Aorta (tissue), 5 donors: ENCODE results near the gene ARHGAP29. TPM values are rescaled to one million over a fixed set of nuclear protein-coding genes. Genes with fewer than 3 reads are reported as not detected.

ENCODE experiments used
- ATAC-seq: fragments of 200-7000 bp; cut with Tn5 transposase; one replicate; pipeline ENCODE4 v1.9.1; 2022; ENCODE audit warnings: moderate library complexity; ENCODE audit not compliant: low FRiP score
- DNase-seq, 2 donors: peaks; one replicate each; pipeline ENCODE4 v3.0.0-alpha.2; 2020
- H3K27ac ChIP-seq, 2 donors: one replicate each; pipeline ENCODE4 v1.5.1; 2013; ENCODE audit warnings: low read length in 2 of 2, mild to moderate bottlenecking in 2 of 2, moderate library complexity in 2 of 2, control low read depth in 1 of 2, inconsistent platforms in 1 of 2, low read depth in 1 of 2
- H3K27me3 ChIP-seq, 2 donors: one replicate each; pipeline ENCODE4 v1.6.1; 2013; ENCODE audit warnings: control low read depth in 1 of 2, low read length in 1 of 2, mild to moderate bottlenecking in 1 of 2, moderate library complexity in 1 of 2; ENCODE audit not compliant: insufficient read depth in 2 of 2, control insufficient read depth in 1 of 2
- H3K36me3 ChIP-seq, 2 donors: one replicate each; pipeline ENCODE4 v1.6.1; 2013; ENCODE audit warnings: control low read depth in 1 of 2, low read length in 1 of 2, mild to moderate bottlenecking in 1 of 2; ENCODE audit not compliant: insufficient read depth in 2 of 2, control insufficient read depth in 1 of 2
- H3K4me1 ChIP-seq, 2 donors: one replicate each; pipeline ENCODE4 v1.6.1; 2013; ENCODE audit warnings: low read length in 2 of 2, control low read depth in 1 of 2, mild to moderate bottlenecking in 1 of 2, moderate library complexity in 1 of 2; ENCODE audit not compliant: insufficient read depth in 2 of 2, control insufficient read depth in 1 of 2
- H3K4me3 ChIP-seq, 2 donors: one replicate each; pipeline ENCODE4 v1.5.1; 2013; ENCODE audit warnings: low read length in 2 of 2, control low read depth in 1 of 2, mild to moderate bottlenecking in 1 of 2
- H3K9me3 ChIP-seq: one replicate; pipeline ENCODE4 v1.6.1; 2013; ENCODE audit warnings: mild to moderate bottlenecking, low read length; ENCODE audit not compliant: control insufficient read depth
- WGBS, 2 donors: extraction: QIAGEN DNeasy Blood & Tissue Kit; methylation state at CpG; one replicate each; pipeline ENCODE4 v1.1.7; 2013; 5-methylcytosine and 5-hydroxymethylcytosine counted together
- intact Hi-C, 2 donors: fragments of 100-400 bp; cut with DNase I; formaldehyde crosslinking; loops; one replicate each; pipeline versions ENCODE4 v1.14.2 to v1.15.0; 2022
- polyA plus RNA-seq, 2 donors: library from polyadenylated mRNA; stranded (reverse); fragments of 200-250 nt; gene quantifications; one replicate each; pipeline ENCODE4 v1.2.3, GENCODE V29; 2013
- total RNA-seq, 2 donors: library from RNA; stranded (reverse); fragmentation: NEBNext Ultra II Directional; extraction: Animal tissue kit (Norgen Biotek cat#: 25700); gene quantifications; one replicate each; pipeline ENCODE4 v1.2.1, GENCODE V29; 2021
- donor health status: healthy with polysubstance abuse.
- donor health status: Bipolar disorder and iron deficiency.
- donor health status: DM: no; HTN: no; CAD: no.
- donor health status: DM: no; HTN: no; CAD: no.
- donor health status: DM: yes; HTN: yes; CAD: no.

ARHGAP29 gene
- total and polyA plus RNA-seq, 4 donors: 6.8 to 65.4 (median 29.5) TPM

GRCh38 chr1:94234615-94235014 is 2.8 kb downstream of the ARHGAP29 start:
- DNase-seq: no peak
- 14 to 29% methylated on average over 1 of the region's 1 CpG for WGBS, 2 donors
- Histone ChIP-seq H3K27ac (no peak overlapping the region), H3K27me3 (peaks cover 0 to 2% of the 10 kb centered on the region in 2 donors), H3K4me3 (no peak overlapping the region), H3K4me1 (peaks cover 0 to 3% of the 10 kb centered on the region in 2 donors), H3K9me3 (no peaks in the 10 kb centered on the region), H3K36me3 (no peaks in the 10 kb centered on the region)
- ATAC-seq: no peak
- intact Hi-C loops: loop anchor here in 1 of 2 donors (5.0 kb wide), 2 partner anchors 93 to 187 kb away; no protein-coding TSS in a partner anchor

GRCh38 chr1:94231746-94232145 is 5.6 kb downstream of the ARHGAP29 start:
- ATAC-seq (no peak), DNase-seq (no peak)
- WGBS, 2 donors: 97% methylated on average over 1 of the region's 1 CpG
- intact Hi-C loops: no loop called here
- H3K9me3 ChIP-seq: no peaks in the 10 kb centered on the region
- H3K27me3 ChIP-seq: no peaks in the 10 kb centered on the region
- H3K4me3 ChIP-seq: no peak overlapping the region
- H3K4me1 ChIP-seq: peaks cover 0 to 3% of the 10 kb centered on the region in 2 donors
- H3K27ac ChIP-seq: no peak overlapping the region
- H3K36me3 ChIP-seq: no peaks in the 10 kb centered on the region

DNA sequence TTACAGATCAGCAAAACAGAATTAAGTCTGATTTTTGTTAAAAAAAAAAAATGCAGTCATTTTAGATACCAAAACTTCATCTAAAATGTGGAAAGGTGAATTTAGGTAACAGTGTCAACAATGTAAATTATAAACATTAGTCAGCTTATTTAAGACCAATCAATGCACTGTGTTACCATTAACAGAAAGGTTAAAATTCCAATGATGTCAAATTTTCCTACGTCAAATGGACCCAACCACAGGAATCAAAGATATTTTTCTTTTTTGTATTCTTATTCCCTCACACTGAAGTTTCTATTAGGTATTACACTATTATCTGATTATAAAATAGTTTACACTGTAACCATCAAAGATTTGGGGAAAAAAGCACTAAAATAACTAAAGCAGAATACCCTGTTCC is 6.5 kb downstream of the ARHGAP29 start:
- no peak overlapping the region for H3K4me3 ChIP-seq
- ATAC-seq (no peak), DNase-seq (no peak)
- peaks cover 0 to 3% of the 10 kb centered on the region in 2 donors for H3K4me1 ChIP-seq
- intact Hi-C loops: no loop called here
- no peaks in the 10 kb centered on the region for H3K27me3 ChIP-seq
- 58 to 70% methylated on average over 1 of the region's 1 CpG for WGBS, 2 donors
- no peaks in the 10 kb centered on the region for H3K36me3 ChIP-seq
- no peaks in the 10 kb centered on the region for H3K9me3 ChIP-seq
- no peak overlapping the region for H3K27ac ChIP-seq

DNA sequence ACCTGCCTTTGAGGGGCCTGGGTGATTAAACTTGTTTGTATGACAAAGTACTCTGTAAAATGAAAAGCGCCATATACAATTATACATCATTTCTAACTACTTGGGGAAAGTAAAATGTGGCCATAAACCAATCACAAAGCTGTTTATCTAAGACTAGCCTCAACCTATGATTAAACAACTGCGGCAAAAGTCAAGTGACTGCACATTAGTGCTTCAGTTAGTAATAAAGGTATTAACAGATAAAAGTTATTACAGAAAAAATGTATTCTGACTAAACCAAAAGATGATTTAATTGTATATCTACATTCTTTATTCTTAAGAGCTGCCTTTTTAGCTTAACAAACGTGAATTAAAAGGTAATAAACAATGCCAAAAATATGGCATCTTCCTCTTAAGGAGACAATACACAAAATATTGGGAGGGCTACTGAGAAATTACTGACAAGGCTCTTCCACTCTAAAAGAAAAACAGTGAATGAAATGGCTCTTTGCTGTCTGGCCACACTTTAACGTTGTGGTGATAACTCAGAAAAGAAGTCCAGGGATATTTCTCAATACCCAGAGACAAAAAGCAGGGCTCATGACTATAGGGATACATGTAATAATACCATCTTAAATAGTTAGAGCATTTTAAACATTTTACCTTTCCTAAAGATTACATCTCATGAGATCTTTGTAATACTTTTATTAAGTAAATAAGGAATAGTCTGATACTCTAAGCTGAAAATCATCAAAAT is 8.6 kb downstream of the ARHGAP29 start:
- Histone ChIP-seq H3K36me3 (no peaks in the 10 kb centered on the region), H3K4me1 (peaks cover 0 to 3% of the 10 kb centered on the region in 2 donors), H3K27me3 (no peaks in the 10 kb centered on the region), H3K4me3 (no peak overlapping the region), H3K9me3 (no peaks in the 10 kb centered on the region), H3K27ac (no peak overlapping the region)
- ATAC-seq (no peak), DNase-seq (no peak)
- 71 to 73% methylated on average over 4 of the region's 4 CpGs for WGBS, 2 donors
- intact Hi-C loops: no loop called here

DNA sequence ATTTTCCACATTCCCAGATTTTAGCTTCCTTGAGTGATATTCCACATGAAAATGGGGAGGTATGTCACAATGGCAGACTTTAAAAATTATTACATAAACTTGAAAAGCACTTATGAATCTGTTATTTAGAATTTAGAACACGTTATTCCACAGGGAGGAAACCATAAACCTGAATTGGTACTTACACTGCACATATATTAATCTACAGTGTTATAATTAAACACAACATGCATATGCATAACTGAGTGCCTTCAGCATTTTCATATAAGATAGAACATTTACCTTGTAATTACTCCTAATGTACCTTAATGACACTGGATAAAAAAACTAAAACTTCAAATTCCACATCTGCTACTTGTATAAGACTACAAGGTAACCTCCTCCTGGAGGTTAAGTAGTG is 9.8 kb downstream of the ARHGAP29 start:
- no peak for DNase-seq
- Histone ChIP-seq H3K4me1 (no peaks in the 10 kb centered on the region), H3K27me3 (no peaks in the 10 kb centered on the region)

DNA sequence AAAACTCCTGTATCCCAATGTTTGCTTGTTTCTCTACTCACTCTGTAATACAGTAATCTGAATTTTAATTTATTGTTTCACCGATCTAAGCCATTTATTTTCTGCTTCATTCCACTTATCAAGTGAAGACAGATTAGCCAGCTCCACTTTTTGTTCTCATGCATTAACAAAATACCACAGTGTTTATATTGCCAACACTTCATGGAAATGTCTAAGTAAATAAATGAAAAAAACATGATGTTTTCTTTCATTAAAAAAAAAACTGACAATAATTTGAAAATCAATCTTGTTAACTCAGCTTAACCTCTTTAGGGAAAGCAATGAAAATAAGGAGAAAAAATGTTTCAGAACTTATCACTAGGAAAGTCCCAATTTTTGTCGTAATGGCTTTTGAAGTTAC is 11.5 kb downstream of the ARHGAP29 start:
- 40 to 57% methylated on average over 2 of the region's 2 CpGs for WGBS, 2 donors
- no peak overlapping the region for H3K27ac ChIP-seq
- H3K9me3 ChIP-seq: no peaks in the 10 kb centered on the region
- no peaks in the 10 kb centered on the region for H3K27me3 ChIP-seq
- H3K4me3 ChIP-seq: no peak overlapping the region
- ATAC-seq: no peak
- H3K36me3 ChIP-seq: no peaks in the 10 kb centered on the region
- H3K4me1 ChIP-seq: no peaks in the 10 kb centered on the region
- DNase-seq: no peak
- intact Hi-C loops: no loop called here

More for the DNA sequence above, 9.8 kb downstream of the ARHGAP29 start:
- Histone ChIP-seq H3K9me3 (no peaks in the 10 kb centered on the region), H3K36me3 (no peaks in the 10 kb centered on the region), H3K27ac (no peak overlapping the region), H3K4me3 (no peak overlapping the region)
- 78% methylated on average over 1 of the region's 1 CpG for WGBS, 2 donors
- intact Hi-C loops: no loop called here
- no peak for ATAC-seq

DNA sequence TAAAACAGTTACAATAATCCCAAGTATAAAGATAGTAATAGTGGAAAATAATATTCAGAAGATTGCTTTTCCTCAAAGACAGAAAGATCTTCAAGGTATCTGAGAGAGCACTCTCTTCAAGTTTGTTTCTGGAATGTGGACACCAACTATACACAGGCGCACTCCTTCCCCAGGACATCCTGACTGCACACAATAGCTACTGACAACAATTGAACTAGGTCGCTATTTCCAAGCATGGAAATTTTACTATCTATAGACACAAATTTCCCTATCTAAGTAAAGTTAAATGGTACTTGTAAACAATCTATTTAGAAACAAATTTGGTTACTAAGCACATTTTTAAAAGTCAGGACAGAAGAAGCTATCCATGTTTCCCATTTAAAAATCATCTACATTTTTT is 19.1 kb downstream of the ARHGAP29 start:
- intact Hi-C loops: no loop called here
- Histone ChIP-seq H3K9me3 (no peaks in the 10 kb centered on the region), H3K27me3 (no peaks in the 10 kb centered on the region), H3K4me1 (no peaks in the 10 kb centered on the region), H3K36me3 (no peaks in the 10 kb centered on the region), H3K27ac (no peak overlapping the region), H3K4me3 (no peak overlapping the region)
- DNase-seq: no peak
- WGBS, 2 donors: 84 to 85% methylated on average over 2 of the region's 2 CpGs
- ATAC-seq: no peak

GRCh38 chr1:94215955-94216354 is 21.4 kb downstream of the ARHGAP29 start:
- Histone ChIP-seq H3K9me3 (no peaks in the 10 kb centered on the region), H3K4me3 (no peak overlapping the region), H3K36me3 (no peaks in the 10 kb centered on the region), H3K27ac (no peak overlapping the region), H3K4me1 (no peaks in the 10 kb centered on the region), H3K27me3 (no peaks in the 10 kb centered on the region)
- no peak for ATAC-seq
- intact Hi-C loops: no loop called here
- DNase-seq: no peak

DNA sequence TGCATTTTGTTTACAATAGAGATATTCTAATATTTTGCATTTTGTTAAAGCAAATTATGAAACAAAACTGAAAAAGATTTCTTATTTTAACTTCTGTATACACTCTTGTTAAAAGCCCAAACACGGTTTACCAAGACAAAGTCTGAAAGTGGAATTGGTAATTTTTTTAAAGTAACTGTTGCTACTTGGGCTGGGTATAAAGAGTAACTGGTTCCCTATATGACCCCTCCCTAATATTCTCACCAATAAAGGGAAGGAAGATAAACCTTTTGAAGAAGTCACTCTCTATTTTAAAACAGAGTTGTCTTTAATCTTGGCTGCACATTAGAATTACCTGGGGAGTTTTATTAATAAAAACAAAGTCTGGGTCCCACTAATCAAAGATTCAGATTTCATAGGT is 27.4 kb downstream of the ARHGAP29 start:
- Histone ChIP-seq H3K4me1 (no peaks in the 10 kb centered on the region), H3K27ac (no peak overlapping the region), H3K27me3 (no peaks in the 10 kb centered on the region), H3K4me3 (no peak overlapping the region), H3K9me3 (no peaks in the 10 kb centered on the region), H3K36me3 (no peaks in the 10 kb centered on the region)
- 93 to 94% methylated on average over 1 of the region's 1 CpG for WGBS, 2 donors
- intact Hi-C loops: no loop called here
- DNase-seq (no peak), ATAC-seq (no peak)
